Stimulated activated CD4-positive, alpha-beta T cell treated with anti-CD3 and anti-CD28 coated beads, TNF-alpha, amount 100 ng/mL, for 4 hours (primary cell): Measurements from ENCODE around the gene ATPAF2.

Source experiments
- DNase-seq, 3 experiments: peaks; one replicate each; pipeline ENCODE4 v3.0.0-alpha.2; 2020; ENCODE audit warnings: low read depth in 3 of 3

Gene ATPAF2

DNA sequence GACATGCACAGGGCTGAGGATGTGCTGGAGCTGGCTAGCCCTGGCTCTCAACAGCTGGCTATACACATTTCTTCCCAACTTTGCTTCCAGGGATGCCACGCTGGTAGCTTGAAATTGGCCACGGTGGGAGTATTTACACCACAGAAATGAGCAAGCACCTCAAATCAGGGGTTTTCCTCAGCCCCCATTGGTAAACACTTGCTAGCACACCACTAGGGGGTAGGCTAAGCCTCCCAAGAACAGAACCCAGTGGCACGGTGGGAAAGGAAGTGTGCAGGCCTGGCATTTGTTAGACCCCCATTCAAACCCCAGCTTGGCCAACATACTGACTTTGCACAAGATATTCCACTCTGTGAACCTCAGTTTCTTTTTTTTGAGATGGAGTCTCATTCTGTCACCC lies 53.4 kb downstream of the ATPAF2 start:
- no peak for DNase-seq

GRCh38 chr17:17985153-17985552 lies 53.8 kb downstream of the ATPAF2 start:
- no peak for DNase-seq

DNA sequence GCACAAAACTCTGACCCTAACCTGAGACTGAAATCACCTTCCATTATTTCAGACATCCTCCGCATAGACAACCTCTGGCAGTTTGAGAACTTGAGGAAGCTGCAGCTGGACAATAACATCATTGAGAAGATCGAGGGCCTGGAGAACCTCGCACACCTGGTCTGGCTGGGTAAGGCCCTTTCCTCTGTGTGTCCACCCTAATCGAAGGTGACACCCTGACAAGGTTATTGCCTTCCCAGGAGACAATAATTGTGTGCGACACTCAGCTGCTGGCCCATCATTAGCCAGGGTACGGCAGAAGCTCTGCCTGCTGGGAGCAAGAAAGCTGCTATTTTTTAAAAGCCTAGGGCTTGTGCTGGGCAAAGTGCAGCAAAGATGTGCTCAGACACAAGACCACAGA lies 55.2 kb downstream of the ATPAF2 start:
- DNase-seq = no peak

GRCh38 chr17:17983376-17983775 lies 55.6 kb downstream of the ATPAF2 start:
- DNase-seq = no peak

DNA sequence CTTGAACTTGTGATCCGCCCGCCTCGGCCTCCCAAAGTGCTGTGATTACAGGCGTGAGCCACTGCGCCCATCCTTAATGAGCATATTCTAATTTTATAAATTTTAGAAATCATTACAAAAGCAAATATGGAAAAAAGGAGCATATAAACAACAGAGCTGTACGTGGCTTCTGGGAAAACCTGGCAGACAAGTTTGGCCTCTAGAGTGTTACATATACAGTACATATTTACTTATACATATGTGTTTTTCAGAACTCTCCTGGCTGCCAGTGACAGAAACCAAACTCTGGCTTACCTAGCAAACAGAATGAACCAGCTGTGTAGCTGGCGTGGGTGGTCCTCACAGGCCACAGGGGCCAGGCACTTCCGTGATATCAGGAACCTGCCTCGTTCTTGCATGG lies 56.2 kb downstream of the ATPAF2 start:
- DNase-seq = no peak

GRCh38 chr17:17981330-17981729 lies 57.6 kb downstream of the ATPAF2 start:
- no peak for DNase-seq

DNA sequence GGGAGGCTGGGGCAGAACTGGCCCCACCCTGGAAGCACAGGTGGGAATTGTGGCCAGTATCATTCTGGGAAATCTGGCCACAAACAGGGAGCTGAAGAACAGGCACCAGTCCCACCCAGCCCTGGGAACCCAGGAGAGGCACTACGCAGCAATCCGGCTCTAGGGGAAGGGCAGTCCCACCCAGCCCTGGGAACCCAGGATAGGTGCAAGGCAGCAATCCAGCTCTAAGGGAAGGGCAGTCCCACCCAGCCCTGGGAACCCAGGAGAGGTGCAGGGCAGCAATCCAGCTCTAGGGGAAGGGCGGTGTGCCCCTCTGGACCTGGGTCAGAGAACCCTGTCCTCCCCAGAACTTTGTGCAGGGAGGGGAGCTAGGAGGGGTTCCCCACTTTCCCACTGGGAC lies 59.2 kb downstream of the ATPAF2 start:
- no peak for DNase-seq

DNA sequence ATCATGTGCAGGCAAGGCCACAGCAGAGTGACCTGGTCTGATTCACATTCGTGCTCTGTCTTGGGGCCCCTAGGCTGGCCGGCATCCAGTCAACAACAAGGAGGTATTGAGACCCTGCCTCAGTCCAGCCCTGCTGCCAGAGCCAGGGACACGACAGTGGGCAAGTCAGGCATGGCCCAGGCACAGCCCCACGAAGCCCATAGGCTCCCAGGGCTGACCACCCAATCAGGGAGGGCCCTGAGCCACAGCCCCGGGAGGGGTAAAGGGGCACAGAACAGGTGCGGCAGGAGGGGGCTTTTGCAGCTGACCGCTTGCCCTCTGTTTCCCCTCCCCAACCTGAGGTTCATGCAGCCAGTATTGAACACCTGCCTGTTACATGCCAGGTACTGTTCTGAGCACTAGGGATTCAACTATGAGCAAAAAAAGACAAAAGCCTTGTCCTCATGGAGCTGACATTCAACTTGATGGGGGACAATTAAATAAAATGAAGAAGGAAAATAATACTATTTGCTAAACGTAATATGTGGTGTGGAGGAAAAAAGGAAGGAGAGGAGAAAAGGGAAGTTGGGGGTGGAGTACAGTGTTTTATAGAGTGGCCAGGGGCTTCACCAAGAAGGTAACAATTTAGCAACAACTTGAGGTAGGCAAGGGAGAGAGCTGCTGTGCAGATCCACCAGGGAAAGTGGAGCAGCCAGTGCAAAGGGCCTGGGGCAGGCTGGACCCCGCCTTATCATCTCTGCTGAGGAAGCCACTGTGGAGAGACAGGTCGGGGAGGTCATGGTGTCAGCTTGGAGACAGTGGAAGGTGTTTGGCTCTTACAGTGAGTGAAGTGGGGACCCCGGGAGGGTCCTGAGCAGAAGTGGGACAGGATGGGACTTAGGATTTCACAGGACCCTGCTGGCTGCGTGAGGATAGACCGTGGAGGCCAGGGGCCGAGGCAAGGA lies 60.2 kb downstream of the ATPAF2 start:
- no peak for DNase-seq

DNA sequence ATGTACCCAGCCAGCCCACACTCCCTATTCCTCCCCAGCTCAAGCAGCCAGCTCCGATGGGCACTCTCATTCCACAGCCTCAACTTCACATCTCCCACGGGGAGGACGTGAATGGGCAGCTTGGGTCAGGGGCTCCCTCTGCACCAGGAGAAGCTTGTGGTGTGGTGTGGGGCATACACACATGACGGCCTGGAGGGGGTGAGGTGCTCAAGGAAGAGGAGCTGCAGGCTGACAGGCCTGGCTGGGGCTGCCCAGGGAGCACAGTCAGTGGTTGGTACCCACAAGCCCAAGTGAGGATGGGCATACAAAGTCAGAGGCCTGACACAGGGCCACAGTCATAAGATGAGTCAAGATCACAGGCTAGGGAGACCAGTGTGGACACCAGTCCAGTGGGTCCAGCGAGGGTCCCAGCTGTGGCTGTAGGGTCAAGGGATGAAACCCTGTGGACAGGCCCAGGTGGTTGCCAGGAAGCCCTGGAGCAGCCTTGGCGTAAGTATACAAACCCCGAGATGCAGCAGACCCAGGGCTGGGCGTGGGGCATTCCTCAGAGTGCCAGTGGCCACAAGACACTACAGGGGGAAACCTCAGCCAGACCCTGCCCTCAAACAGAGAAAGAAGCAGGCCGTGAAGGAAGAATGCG lies 61.9 kb downstream of the ATPAF2 start:
- no peak for DNase-seq

DNA sequence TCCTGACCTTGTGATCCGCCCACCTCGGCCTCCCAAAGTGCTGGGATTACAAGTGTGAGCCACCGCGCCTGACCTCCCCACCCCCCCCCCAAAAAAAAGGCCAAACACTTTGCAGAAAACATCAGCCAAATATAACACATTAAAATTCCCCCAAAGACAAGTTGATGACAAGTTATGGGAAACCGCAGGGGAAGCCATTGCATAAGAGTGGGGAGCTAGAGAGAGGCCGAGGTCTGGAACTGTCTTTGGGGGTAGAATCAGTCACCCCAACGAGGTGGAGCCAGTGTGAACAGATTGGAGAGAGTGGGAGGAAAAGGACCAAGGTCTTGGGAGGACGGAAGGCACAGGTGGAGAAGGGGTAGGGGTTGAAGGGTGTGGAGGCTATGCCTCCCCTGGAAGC lies 63.5 kb downstream of the ATPAF2 start:
- no peak for DNase-seq

DNA sequence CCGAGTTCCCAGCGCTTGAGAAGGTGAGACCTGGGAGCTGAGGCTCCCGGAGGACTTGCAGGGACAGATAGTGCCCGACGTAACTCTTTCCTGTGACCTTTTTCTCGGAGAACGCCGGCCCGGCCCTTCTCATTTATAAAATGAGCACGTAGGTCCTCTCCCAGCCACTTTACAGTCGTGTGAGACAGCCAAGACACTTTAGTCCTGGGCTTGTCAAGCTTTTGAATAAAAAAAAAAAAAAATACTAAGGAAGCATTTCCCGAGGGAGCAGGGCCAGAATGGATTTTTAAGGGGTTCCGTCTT lies 66.1 kb downstream of the ATPAF2 start:
- no peak for DNase-seq

DNA sequence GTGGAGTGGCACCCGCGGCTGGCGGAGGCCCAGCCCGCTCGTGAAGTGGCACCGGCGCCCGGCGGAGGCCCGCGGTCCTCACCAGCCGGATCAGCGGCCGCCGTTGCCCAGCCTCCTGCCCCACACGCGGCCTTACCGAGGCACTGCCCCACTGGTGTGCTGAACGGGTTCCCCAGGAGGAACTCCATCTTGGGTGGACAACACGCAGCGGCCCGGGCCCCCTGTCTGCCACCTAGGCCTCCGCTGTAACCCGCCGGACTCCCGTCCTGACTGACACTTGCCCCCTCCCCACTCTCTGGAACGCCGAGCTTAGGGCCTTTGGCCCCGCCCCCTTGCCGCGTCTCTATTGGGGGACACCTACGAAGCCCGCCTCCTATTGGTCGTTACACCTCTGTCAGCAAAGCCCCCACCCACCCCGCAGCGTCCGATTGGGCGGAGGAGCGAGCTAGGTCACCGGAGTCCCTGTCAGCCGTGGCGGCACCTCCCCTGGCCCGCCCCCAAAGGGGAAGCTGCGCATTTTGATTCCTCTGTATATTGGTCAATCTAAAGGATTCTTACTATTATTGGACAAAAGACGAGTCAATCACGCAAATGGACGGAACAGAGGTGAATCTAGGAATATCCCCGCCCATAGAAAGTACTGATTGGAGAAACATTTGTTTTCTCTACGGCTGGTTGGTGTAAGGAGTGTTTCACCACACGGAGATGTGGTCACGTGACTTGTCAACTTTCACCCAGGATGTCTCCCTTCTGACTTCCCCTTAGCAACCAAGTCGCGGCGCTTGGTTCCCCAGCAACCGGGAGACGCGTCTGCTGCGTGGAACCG lies 66.6 kb downstream of the ATPAF2 start, which contains the start of the genes DRC3 and TOM1L2:
DRC3 (plus strand) TSS at position 737 of the 826 bp plus-strand sequence. CDS start 4,737 bp downstream, outside the sequence.
TOM1L2 (minus strand) TSS at position 275 of the 826 bp plus-strand sequence; CDS start at position 188, 87 bp downstream.
- peak; percentile 98 to 100 (median 100) for DNase-seq

DNA sequence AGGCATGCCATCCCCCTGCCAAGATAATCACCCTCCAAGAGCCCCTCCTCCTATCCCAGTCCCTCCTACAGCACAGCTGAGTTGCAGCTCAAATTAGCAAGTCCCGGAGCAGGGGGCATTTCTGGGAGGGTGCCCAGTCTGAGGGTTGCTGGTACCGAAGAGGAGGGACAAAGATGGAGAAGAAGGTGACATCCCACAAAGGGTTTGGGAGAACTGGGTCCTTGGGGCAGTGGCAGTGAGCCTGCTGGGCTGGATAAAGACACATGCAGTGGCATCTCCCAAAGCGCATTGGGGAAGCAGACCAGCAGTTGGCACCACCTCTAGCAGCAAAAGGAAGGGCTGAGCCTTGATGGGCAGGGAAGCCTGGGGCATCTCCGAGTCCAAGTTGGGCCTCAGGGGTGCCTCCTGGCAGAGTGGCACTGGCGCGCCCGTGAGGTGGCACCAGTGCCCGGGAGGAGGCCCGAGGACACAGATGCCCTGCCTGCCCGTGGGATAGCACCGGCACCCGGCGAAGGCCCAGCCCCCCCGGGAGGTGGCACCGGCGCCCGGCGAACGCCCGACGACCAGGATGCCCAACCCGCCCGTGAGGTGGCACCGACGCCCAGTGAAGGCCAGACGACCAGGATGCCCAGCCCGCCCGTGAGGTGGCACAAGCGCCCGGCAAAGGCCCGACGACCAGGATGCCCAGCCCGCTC lies 67.4 kb downstream of the ATPAF2 start:
- DNase-seq = peak in 1 of 3 experiments; percentile 23

DNA sequence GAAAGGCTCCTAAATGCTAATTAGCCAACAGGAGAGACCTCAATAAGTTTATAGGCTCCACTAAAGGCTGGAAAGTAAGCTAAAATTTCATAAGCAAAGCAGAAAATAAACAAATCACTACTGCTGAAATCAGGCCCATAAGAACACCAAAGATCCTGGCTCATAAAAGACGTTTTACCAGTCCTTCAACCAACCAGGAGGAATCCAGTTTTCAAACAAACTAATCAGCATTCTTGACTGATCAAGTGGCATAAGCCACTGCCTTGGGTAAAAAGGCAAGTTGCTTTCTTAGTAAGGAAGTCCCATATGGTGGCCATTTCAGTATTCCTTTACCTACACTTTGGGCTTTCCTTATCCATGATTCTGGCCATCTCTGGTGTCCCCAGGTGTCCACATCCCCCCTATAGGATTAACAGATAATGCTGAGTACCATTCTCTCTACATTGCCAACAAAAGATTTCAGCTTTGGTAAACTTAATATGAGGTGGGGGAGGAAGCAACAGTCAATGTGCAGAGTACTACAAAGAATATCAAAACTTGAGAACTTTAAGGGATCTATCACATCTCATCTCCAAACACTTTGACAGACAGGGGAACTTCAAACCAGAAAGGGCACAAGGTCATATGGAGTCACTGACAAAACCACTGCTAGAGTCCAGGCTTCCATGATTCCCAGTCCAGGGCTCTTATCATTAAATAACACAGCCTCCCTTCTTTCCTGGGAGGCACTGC lies 68.1 kb downstream of the ATPAF2 start:
- DNase-seq = no peak
